Activated CD4-positive, alpha-beta T cell treated with anti-CD3 and anti-CD28 coated beads for 1 hour (primary cell): ENCODE results near the gene MYO1E.
"Not testable (repeated sequence)": the region's sequence is repeated elsewhere in the genome, so short reads cannot be mapped to it uniquely, and the experiment has no call there.

Source experiments
- DNase-seq: peaks from one replicate; pipeline ENCODE4 v3.0.0-alpha.2; 2020

MYO1E gene

GRCh38 chr15:59180945-59181600 is 191.6 kb downstream of the MYO1E start:
- DNase-seq = no peak

DNA sequence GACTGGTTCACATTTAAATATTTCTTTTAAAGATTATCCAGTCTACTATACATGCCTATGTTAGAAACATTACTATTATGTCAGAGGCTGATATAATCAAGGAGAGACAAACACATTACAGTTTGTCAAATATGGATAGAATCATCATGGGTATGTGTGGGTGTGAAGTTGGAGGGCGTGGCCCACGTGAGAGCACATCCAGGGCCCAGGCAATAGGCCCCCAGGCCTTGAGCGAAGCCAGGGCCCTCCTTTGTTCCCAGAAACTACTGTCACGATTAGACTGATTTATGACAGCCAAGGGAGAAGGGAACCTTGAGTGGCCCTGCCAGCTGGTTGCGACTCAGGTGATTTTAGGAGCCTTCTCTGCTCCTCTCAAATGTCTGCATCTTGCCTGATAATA is 193.0 kb downstream of the MYO1E start:
- no peak for DNase-seq

DNA sequence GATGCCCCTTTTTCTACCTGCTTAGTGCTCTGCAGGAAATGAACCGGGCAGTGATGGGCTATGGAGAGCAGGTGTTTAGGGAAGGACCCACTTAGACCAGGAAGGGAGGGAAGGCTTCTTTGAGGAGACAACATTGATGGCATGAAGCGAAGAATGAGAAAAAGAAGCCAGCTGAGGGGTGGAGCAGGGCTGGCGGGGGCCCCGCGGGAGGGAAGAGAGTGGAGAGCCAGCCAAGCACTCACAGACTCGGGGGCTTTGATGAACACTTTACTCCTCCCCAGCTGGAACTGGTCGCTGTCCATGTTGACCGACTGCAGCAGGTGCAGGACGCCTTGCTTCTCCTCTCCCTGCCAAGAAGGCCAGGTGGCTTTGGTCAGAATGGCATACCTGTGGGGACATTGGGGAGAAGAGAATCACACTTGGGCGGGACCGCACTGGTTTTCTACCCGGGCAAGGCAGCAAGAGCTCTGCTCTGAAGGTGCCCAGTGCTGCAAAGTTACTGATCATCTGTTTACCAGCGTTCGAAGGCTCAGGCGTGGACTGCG is 194.4 kb downstream of the MYO1E start:
- DNase-seq = no peak

DNA sequence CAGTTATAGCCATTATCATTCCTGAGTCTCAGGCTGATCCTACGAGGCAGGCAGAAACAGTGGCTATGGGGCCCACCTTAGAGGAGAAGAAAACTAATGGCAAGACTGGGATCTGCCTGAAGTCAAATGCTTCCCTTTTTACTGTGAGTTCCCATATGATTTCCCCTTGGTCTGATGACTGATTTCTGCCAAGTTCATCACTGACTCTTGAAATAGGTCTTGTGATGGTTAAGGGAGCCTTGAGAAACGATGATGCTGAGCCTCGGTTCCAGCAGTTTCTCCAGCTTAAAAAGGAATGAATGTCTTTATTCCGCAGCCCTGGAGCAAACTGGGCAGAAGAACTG is 195.4 kb downstream of the MYO1E start:
- DNase-seq = no peak

GRCh38 chr15:59176653-59177316 is 195.9 kb downstream of the MYO1E start:
- no peak for DNase-seq

GRCh38 chr15:59174835-59175831 is 197.5 kb downstream of the MYO1E start:
- DNase-seq = no peak

DNA sequence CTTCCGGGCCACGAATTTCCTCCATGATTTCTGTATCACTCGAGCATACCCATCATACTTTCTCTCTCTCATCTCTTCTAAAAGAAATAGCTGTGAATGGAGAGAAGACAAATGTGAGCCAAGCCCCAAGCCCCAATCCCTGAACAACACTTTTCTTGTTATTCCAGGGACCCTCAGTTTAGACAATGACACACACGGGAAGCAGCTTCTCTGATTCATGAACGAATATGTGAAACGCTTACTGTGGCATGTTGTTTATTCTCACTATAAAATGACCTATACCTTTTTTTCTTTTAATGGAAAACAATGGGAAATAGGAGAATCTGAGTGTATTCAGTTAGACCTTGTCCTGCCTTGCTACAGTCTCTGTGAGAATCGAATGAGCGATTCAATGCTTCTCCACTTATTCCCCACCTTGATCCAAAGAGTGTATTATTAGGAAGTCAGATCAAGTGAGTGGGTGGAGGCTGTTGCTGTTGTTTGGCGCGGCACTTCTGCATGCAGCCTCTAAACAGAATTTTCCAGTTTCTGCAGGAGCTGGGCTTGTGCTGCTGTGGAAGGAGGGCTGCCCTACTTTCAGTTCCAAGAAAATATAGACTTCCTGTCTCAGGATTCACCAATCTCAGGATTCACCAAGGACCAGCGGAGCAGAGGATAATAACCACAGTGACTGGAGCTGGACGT is 198.4 kb downstream of the MYO1E start:
- no peak for DNase-seq

GRCh38 chr15:59173194-59173593 is 199.5 kb downstream of the MYO1E start:
- DNase-seq = no peak

DNA sequence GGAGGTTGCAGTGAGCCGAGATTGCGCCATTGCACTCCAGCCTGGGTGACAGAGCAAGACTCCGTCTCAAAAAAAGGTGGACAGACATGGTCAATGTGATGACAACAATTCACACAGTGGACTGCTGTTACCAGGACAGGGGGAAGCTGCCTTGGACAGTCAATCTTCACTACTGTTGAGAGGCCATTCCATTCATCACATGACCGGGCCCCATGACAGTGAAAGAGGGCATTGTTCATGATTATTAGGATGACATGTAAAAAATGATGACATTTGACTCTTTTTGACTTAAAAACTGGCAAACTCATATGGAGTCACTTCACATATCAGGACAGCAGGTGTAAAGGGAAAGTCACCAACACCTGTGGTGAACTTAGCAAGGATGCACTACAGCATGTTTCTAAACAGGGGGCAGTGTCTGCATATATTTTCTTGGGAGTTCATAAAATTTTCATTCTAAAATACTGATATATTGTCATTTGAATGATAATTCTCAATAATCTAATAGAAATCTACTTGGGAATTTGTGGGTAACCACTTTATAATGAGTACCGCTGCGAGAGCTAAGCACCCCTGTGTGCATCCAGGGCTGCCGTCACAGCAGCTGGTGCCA is 200.3 kb downstream of the MYO1E start:
- no peak for DNase-seq

GRCh38 chr15:59171067-59171397 is 201.6 kb downstream of the MYO1E start:
- no peak for DNase-seq

GRCh38 chr15:59170295-59171066 is 202.2 kb downstream of the MYO1E start:
- DNase-seq = no peak

DNA sequence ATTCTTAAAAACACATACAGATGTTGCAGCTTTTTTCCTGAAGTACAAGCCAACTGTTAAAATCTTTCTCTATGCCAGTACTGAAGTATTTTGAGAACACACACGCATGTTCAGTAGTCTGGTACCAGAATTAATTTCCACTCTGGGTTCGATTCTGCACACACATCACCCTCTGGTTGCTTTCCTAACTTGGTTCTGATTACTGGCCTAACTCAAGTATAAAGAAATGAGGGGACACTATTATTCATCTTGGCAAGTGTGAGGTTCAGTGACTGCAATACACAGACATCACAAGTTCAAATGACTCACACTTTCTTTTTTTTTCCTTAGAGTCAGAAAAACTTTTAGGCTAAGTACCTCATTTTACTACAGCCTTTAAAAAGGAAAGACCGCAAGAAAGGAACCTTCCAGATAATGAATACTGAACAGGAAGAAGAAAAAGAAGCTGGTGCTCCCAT is 203.4 kb downstream of the MYO1E start:
- no peak for DNase-seq

DNA sequence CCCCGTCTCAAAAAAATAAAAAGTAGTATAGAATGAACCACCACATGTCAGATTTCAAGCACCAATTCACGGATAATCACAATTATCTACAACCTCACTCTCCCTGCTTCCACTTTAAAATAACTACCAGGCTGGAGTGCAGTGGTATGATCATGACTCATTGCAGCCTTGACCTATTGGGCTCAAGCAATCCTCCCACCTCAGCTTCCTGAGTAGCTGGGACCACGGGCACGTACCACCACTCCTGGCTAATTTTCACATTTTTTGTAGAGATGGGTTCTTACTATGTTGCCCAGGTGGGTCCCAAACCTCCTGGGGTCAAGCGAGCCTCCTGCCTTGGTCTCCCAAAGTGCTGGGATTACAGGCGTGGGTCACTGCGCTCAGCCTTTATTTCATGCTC is 204.1 kb downstream of the MYO1E start:
- DNase-seq = no peak

DNA sequence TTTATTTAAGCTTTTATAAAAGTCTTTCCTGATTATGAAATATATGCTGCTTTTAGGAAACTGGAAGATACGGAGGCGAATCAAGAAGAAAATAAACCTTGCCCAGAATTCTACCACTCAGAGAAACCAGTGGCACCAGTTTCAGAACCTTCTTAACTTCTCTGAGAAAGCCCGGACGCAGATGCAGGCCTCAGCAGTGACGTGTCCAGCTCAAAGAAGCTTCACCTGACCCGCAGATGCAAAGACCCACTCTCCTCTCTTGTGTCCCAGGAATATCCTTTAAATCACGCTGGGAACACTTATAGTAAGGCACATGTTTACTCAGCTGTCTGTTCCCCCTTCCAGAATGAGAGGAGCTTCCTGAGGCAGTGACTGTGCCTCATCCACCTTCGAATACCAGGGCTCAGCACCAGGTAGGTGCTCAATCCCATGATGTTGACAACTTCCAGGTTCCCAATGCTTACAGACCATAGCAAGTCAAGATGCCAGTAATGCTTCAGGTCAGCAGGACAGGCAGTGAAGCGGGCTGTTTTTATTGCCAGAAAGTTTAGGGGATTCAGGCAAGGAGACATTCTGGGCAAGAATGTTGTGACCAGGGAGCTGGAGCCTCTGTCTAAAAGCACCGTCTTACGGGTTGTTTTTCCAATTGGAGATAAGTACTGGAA is 205.9 kb downstream of the MYO1E start:
- no peak for DNase-seq

DNA sequence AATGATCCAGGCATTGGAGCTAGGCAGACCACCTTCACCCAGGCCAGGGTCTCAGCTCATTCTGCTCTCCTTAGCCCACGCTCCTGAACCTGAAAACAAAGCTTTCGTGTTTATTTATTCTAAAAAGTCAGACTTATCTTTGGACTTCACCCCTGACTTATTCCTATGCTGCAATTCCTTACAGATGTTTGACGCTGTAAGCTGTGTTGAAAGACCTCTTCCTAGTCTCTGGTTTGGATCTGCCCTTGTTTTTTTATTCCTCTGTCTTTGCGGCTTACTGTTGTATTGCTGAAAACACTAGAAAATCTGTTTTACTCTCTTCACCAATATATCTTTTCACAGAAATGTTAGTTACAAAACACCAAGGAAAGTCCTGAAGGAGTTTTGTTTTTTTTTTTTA is 206.5 kb downstream of the MYO1E start:
- no peak for DNase-seq

- no peak for DNase-seq
Measured at GRCh38 chr15:59165726-59166125, 206.9 kb downstream of the MYO1E start.

- DNase-seq = not testable (repeated sequence)
Measured at GRCh38 chr15:59162080-59162479, 210.6 kb downstream of the MYO1E start.

GRCh38 chr15:59160880-59161593 is 211.6 kb downstream of the MYO1E start:
- DNase-seq = no peak

GRCh38 chr15:59159210-59159609 is 213.5 kb downstream of the MYO1E start:
- no peak for DNase-seq

- DNase-seq = no peak
Measured at GRCh38 chr15:59158701-59159034, 214.0 kb downstream of the MYO1E start.
